Activated CD4-positive, alpha-beta T cell treated with anti-CD3 and anti-CD28 coated beads, Interleukin-2, amount 50 U/mL, for 1 hour (primary cell): ENCODE data around the gene MRPL36.
"Not testable (repeated sequence)": the region's sequence is repeated elsewhere in the genome, so short reads cannot be mapped to it uniquely, and the experiment has no call there.

Source experiments
- DNase-seq: peaks from one replicate; pipeline ENCODE4 v3.0.0-alpha.2; 2020

Gene MRPL36

GRCh38 chr5:1814183-1815020 lies 14.8 kb upstream of the MRPL36 start:
- DNase-seq = no peak

GRCh38 chr5:1810581-1811101 lies 11.0 kb upstream of the MRPL36 start:
- DNase-seq = no peak

- DNase-seq = no peak
Observed at GRCh38 chr5:1809416-1810035, 9.9 kb upstream of the MRPL36 start.

GRCh38 chr5:1808439-1808838 lies 8.8 kb upstream of the MRPL36 start:
- DNase-seq = no peak

GRCh38 chr5:1807451-1808185 lies 8.0 kb upstream of the MRPL36 start:
- no peak for DNase-seq

- DNase-seq = no peak
Observed at GRCh38 chr5:1806974-1807373, 7.3 kb upstream of the MRPL36 start.

- DNase-seq = no peak
Observed at GRCh38 chr5:1806199-1806598, 6.6 kb upstream of the MRPL36 start.

- DNase-seq = no peak
Observed at GRCh38 chr5:1805736-1806135, 6.1 kb upstream of the MRPL36 start.

- no peak for DNase-seq
Observed at GRCh38 chr5:1805326-1805725, 5.7 kb upstream of the MRPL36 start.

GRCh38 chr5:1804001-1804690 lies 4.5 kb upstream of the MRPL36 start:
- DNase-seq = no peak

GRCh38 chr5:1803192-1803591 lies 3.6 kb upstream of the MRPL36 start:
- DNase-seq = no peak

GRCh38 chr5:1801967-1802295 lies 2.3 kb upstream of the MRPL36 start:
- DNase-seq = no peak

- DNase-seq = peak; percentile 74
Observed at GRCh38 chr5:1801222-1801966, 1.8 kb upstream of the MRPL36 start, which contains the start of gene NDUFS6. TSS of gene NDUFS6 (plus strand) at chr5:1801407. CDS start at chr5:1801418, 11 bp downstream.

GRCh38 chr5:1800472-1801221 lies 1.0 kb upstream of the MRPL36 start:
- DNase-seq = peak; percentile 32

GRCh38 chr5:1799110-1799601 lies 481 bp downstream of the MRPL36 start:
- no peak for DNase-seq

- not testable (repeated sequence) for DNase-seq
Observed at GRCh38 chr5:1798589-1798988, 1.0 kb downstream of the MRPL36 start.

GRCh38 chr5:1797855-1798254 lies 1.8 kb downstream of the MRPL36 start:
- DNase-seq = no peak

GRCh38 chr5:1797103-1797800 lies 2.4 kb downstream of the MRPL36 start:
- no peak for DNase-seq

GRCh38 chr5:1796371-1797102 lies 3.1 kb downstream of the MRPL36 start:
- no peak for DNase-seq

- DNase-seq = no peak
Observed at GRCh38 chr5:1795931-1796330, 3.7 kb downstream of the MRPL36 start.
